ENCODE measurements around the gene GPR55. TPM values are rescaled to one million over a fixed set of nuclear protein-coding genes. Genes with fewer than 3 reads are reported as not detected.

The GPR55 gene
- total RNA-seq, 1 donor from 2014 or later = not detected

- DNase-seq (ENCODE audit: low spot score) = no peak
- Mint-ChIP-seq H3K4me3 (ENCODE audit: unreplicated experiment) (no peak overlapping the region), H3K4me1 (ENCODE audit: low read depth) (no peaks in the 10 kb centered on the region), H3K27me3 (ENCODE audit: low read depth) (no peaks in the 10 kb centered on the region), H3K27ac (ENCODE audit: unreplicated experiment) (no peak overlapping the region), H3K9me3 (ENCODE audit: low read depth) (peaks cover 7% of the 10 kb centered on the region), H3K36me3 (ENCODE audit: low read depth) (no peaks in the 10 kb centered on the region)
- TF ChIP-seq, protein P1, sequence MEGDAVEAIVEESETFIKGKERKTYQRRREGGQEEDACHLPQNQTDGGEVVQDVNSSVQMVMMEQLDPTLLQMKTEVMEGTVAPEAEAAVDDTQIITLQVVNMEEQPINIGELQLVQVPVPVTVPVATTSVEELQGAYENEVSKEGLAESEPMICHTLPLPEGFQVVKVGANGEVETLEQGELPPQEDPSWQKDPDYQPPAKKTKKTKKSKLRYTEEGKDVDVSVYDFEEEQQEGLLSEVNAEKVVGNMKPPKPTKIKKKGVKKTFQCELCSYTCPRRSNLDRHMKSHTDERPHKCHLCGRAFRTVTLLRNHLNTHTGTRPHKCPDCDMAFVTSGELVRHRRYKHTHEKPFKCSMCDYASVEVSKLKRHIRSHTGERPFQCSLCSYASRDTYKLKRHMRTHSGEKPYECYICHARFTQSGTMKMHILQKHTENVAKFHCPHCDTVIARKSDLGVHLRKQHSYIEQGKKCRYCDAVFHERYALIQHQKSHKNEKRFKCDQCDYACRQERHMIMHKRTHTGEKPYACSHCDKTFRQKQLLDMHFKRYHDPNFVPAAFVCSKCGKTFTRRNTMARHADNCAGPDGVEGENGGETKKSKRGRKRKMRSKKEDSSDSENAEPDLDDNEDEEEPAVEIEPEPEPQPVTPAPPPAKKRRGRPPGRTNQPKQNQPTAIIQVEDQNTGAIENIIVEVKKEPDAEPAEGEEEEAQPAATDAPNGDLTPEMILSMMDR (IDR thresholded peaks at IDR 0.05) = no peak
Observed at GRCh38 chr2:230949966-230950873, 25.2 kb upstream of the GPR55 start.

- Mint-ChIP-seq H3K4me1 (ENCODE audit: low read depth) (no peaks in the 10 kb centered on the region), H3K9me3 (ENCODE audit: low read depth) (peaks cover 2% of the 10 kb centered on the region), H3K36me3 (ENCODE audit: low read depth) (no peaks in the 10 kb centered on the region), H3K27ac (ENCODE audit: unreplicated experiment) (no peak overlapping the region), H3K27me3 (ENCODE audit: low read depth) (no peaks in the 10 kb centered on the region), H3K4me3 (ENCODE audit: unreplicated experiment) (no peak overlapping the region)
- DNase-seq (ENCODE audit: low spot score) = no peak
- TF ChIP-seq, protein P1 (IDR thresholded peaks at IDR 0.05) = no peak
Observed at GRCh38 chr2:230947908-230948365, 22.9 kb upstream of the GPR55 start.

DNA sequence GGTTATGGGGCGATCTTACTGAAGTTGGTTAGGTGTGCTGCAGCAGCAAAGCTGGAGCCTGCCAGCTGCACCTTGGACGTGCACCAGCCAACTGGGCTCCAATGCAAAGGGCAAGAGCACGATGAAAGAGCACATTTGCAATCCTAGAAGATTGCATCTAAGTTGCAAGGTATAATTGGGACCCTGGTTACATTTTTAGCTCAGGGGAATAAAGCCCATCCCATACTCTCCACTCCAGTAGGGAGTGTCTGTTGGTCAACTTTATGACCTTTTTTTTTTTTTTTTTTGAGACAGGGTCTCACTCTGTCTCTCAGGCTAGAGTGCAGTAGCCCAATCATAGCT, 22.2 kb upstream of the GPR55 start:
- Mint-ChIP-seq H3K4me1 (ENCODE audit: low read depth) (no peaks in the 10 kb centered on the region), H3K36me3 (ENCODE audit: low read depth) (no peaks in the 10 kb centered on the region), H3K27me3 (ENCODE audit: low read depth) (no peaks in the 10 kb centered on the region), H3K27ac (ENCODE audit: unreplicated experiment) (no peak overlapping the region), H3K4me3 (ENCODE audit: unreplicated experiment) (no peak overlapping the region), H3K9me3 (ENCODE audit: low read depth) (no peaks in the 10 kb centered on the region)
- TF ChIP-seq, protein P1 (IDR thresholded peaks at IDR 0.05) = no peak
- DNase-seq (ENCODE audit: low spot score) = no peak

GRCh38 chr2:230946429-230947234, 21.6 kb upstream of the GPR55 start:
- Mint-ChIP-seq H3K36me3 (ENCODE audit: low read depth) (no peaks in the 10 kb centered on the region), H3K27ac (ENCODE audit: unreplicated experiment) (no peak overlapping the region), H3K9me3 (ENCODE audit: low read depth) (no peaks in the 10 kb centered on the region), H3K4me3 (ENCODE audit: unreplicated experiment) (no peak overlapping the region), H3K27me3 (ENCODE audit: low read depth) (no peaks in the 10 kb centered on the region), H3K4me1 (ENCODE audit: low read depth) (no peaks in the 10 kb centered on the region)
- TF ChIP-seq, protein P1 (IDR thresholded peaks at IDR 0.05) = no peak
- no peak for DNase-seq (ENCODE audit: low spot score)

- no peak for DNase-seq (ENCODE audit: low spot score)
- H3K4me3 Mint-ChIP-seq (ENCODE audit: unreplicated experiment) = no peak overlapping the region
- no peaks in the 10 kb centered on the region for H3K27me3 Mint-ChIP-seq (ENCODE audit: low read depth)
- H3K36me3 Mint-ChIP-seq (ENCODE audit: low read depth) = no peaks in the 10 kb centered on the region
- no peaks in the 10 kb centered on the region for H3K4me1 Mint-ChIP-seq (ENCODE audit: low read depth)
- no peak overlapping the region for H3K27ac Mint-ChIP-seq (ENCODE audit: unreplicated experiment)
- H3K9me3 Mint-ChIP-seq (ENCODE audit: low read depth) = no peaks in the 10 kb centered on the region
- TF ChIP-seq, protein P1 (IDR thresholded peaks at IDR 0.05) = no peak
Observed at GRCh38 chr2:230944757-230945372, 19.8 kb upstream of the GPR55 start.
